Measurements from ENCODE around the gene EPN3. TPM values are rescaled to one million over a fixed set of nuclear protein-coding genes. Genes with fewer than 3 reads are reported as not detected.

Gene EPN3
- total RNA-seq, 1 donor from 2014 or later, result 1.5 TPM

GRCh38 chr17:50586421-50587247 lies 54.1 kb downstream of the EPN3 start:
- intact Hi-C loops (cut with DNase I), result no loop called here
- no peak for DNase-seq
- Histone ChIP-seq H3K4me3 (no peak overlapping the region), H3K27me3 (ENCODE audit: low read depth) (no peaks in the 10 kb centered on the region), H3K9me3 (no peaks in the 10 kb centered on the region), H3K4me1 (peaks cover 13% of the 10 kb centered on the region), H3K27ac (no peak overlapping the region), H3K36me3 (no peaks in the 10 kb centered on the region)
- ATAC-seq, result no peak
- no peak for TF ChIP-seq CTCF (IDR thresholded peaks at IDR 0.05)

GRCh38 chr17:50587571-50587970 lies 55.0 kb downstream of the EPN3 start:
- DNase-seq, result no peak

GRCh38 chr17:50588391-50589049 lies 56.0 kb downstream of the EPN3 start:
- no peaks in the 10 kb centered on the region for H3K9me3 ChIP-seq
- peaks cover 13% of the 10 kb centered on the region for H3K4me1 ChIP-seq
- no peak overlapping the region for H3K4me3 ChIP-seq
- DNase-seq, result no peak
- no peak for ATAC-seq
- no peak overlapping the region for H3K27ac ChIP-seq
- H3K36me3 ChIP-seq, result no peaks in the 10 kb centered on the region
- no peaks in the 10 kb centered on the region for H3K27me3 ChIP-seq (ENCODE audit: low read depth)
- intact Hi-C loops (cut with DNase I), result no loop called here
- TF ChIP-seq CTCF (IDR thresholded peaks at IDR 0.05), result no peak

More at GRCh38 chr17:50587571-50587970, 55.0 kb downstream of the EPN3 start:
- intact Hi-C loops (cut with DNase I), result no loop called here
- TF ChIP-seq CTCF (IDR thresholded peaks at IDR 0.05), result no peak
- Histone ChIP-seq H3K4me1 (peaks cover 13% of the 10 kb centered on the region), H3K9me3 (no peaks in the 10 kb centered on the region), H3K27ac (no peak overlapping the region), H3K27me3 (ENCODE audit: low read depth) (no peaks in the 10 kb centered on the region), H3K36me3 (no peaks in the 10 kb centered on the region), H3K4me3 (no peak overlapping the region)
- no peak for ATAC-seq

- TF ChIP-seq CTCF (IDR thresholded peaks at IDR 0.05), result no peak
- Histone ChIP-seq H3K9me3 (no peaks in the 10 kb centered on the region), H3K4me3 (no peak overlapping the region), H3K27ac (no peak overlapping the region), H3K36me3 (no peaks in the 10 kb centered on the region), H3K27me3 (ENCODE audit: low read depth) (no peaks in the 10 kb centered on the region), H3K4me1 (peaks cover 13% of the 10 kb centered on the region)
- intact Hi-C loops (cut with DNase I), result no loop called here
- DNase-seq, result no peak
- ATAC-seq, result no peak
Measured at GRCh38 chr17:50589095-50589705, 56.7 kb downstream of the EPN3 start.

- no peak overlapping the region for H3K27ac ChIP-seq
- DNase-seq (no peak), ATAC-seq (no peak)
- no peak for TF ChIP-seq CTCF (IDR thresholded peaks at IDR 0.05)
- no peak overlapping the region for H3K4me3 ChIP-seq
- intact Hi-C loops (cut with DNase I), result no loop called here
- H3K9me3 ChIP-seq, result no peaks in the 10 kb centered on the region
- H3K27me3 ChIP-seq (ENCODE audit: low read depth), result no peaks in the 10 kb centered on the region
- H3K4me1 ChIP-seq, result peaks cover 13% of the 10 kb centered on the region
- H3K36me3 ChIP-seq, result no peaks in the 10 kb centered on the region
Measured at GRCh38 chr17:50590946-50591737, 58.6 kb downstream of the EPN3 start.

Data from lower lobe of right lung (tissue), 2 donors.